Testis (tissue), 3 donors: Measurements from ENCODE around the gene B3GALNT2. TPM values are rescaled to one million over a fixed set of nuclear protein-coding genes. Genes with fewer than 3 reads are reported as not detected.

Experiments used
- DNase-seq: peaks from one replicate; pipeline ENCODE4 v3.0.0-alpha.2; 2019
- H3K27ac ChIP-seq, 2 donors: fragments of 200-600 bp; sonication (generic); one replicate each; pipeline ENCODE4 v1.5.1; 2019
- H3K27me3 ChIP-seq: fragments of 200-600 bp; sonication (generic); one replicate; pipeline ENCODE4 v1.5.1; 2019
- H3K36me3 ChIP-seq: fragments of 200-600 bp; sonication (generic); one replicate; pipeline ENCODE4 v1.5.1; 2017; ENCODE audit warnings: low read depth; ENCODE audit errors: missing control alignments
- H3K4me1 ChIP-seq: fragments of 200-600 bp; sonication (generic); one replicate; pipeline ENCODE4 v1.5.1; 2019
- H3K4me3 ChIP-seq, 2 donors: fragments of 200-600 bp; sonication (generic); one replicate each; pipeline ENCODE4 v1.5.1; 2017 to 2019
- H3K9me3 ChIP-seq: fragments of 200-600 bp; sonication (generic); one replicate; pipeline ENCODE4 v1.5.1; 2017
- POLR2A ChIP-seq: fragments of 450-650 bp; IDR thresholded peaks from one replicate; pipeline ENCODE4 v1.6.1; 2017; ENCODE audit warnings: antibody characterized with exemption, mild to moderate bottlenecking, moderate library complexity
- WGBS, 2 donors: methylation state at CpG; one replicate each; pipeline ENCODE4 v1.1.5; 2018; 5-methylcytosine and 5-hydroxymethylcytosine counted together
- intact Hi-C: fragments of 100-400 bp; cut with DNase I; formaldehyde crosslinking; loops from one replicate; pipeline ENCODE4 v1.15.1; 2023; ENCODE audit warnings: low total_unique reads
- polyA plus RNA-seq: library from polyadenylated mRNA; stranded (reverse); fragments of 350-450 nt; fragmentation: Illumina TruSeq; extraction: RNeasy Lipid Tissue Mini Kit (QIAGEN cat#74804); gene quantifications from one replicate; pipeline ENCODE4 v1.2.3, GENCODE V29; 2014; ENCODE audit warnings: low read depth, low replicate concordance; ENCODE audit not compliant: insufficient read depth
- total RNA-seq, 2 donors: library from RNA; depleted of rRNA; stranded (reverse); fragments of >200 nt; gene quantifications; one replicate each; pipeline ENCODE4 v1.2.3, GENCODE V29; 2016
- TF ChIP-seq, protein P1 (sequence below), 3 experiments: fragments of 450-650 bp in 2 of 3; fragments of 200-600 bp in 1 of 3; sonication (generic) in 1 of 3; IDR thresholded peaks; one replicate each; pipeline ENCODE4 v1.5.1; 2016 to 2019; ENCODE audit warnings: antibody characterized with exemption in 3 of 3, mild to moderate bottlenecking in 2 of 3, moderate library complexity in 1 of 3

The B3GALNT2 gene
- total and polyA plus RNA-seq, 3 donors from 2014 or later, result 18.3 to 62.5 (median 32.3) TPM

DNA sequence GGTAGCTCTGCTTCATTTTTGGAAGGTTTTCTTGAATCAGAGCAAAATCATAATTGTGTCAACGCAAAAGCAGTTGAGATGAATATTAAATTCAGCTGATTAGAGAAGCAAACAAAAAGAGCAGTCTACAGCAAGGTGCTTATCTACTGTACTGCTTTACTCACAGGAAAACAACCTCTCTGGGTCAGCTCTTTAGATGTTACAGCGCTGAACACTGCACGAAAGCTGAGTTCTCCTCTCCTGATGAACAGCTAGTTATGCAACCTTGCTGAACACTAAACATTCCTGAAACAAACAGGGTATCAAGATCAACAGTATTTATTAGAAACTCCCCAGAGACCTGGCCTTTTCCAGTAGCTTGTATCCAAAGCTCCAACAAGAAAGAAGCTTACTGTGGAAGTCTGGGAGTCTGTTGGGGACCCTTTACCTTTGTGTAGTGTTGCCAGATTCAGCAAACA lies 95.7 kb downstream of the B3GALNT2 start:
- H3K36me3 ChIP-seq, result no peaks in the 10 kb centered on the region
- no peak overlapping the region for H3K4me3 ChIP-seq
- no peak for DNase-seq
- WGBS, 2 donors, result 64 to 77% methylated on average over 3 of the region's 3 CpGs
- TF ChIP-seq, protein P1, sequence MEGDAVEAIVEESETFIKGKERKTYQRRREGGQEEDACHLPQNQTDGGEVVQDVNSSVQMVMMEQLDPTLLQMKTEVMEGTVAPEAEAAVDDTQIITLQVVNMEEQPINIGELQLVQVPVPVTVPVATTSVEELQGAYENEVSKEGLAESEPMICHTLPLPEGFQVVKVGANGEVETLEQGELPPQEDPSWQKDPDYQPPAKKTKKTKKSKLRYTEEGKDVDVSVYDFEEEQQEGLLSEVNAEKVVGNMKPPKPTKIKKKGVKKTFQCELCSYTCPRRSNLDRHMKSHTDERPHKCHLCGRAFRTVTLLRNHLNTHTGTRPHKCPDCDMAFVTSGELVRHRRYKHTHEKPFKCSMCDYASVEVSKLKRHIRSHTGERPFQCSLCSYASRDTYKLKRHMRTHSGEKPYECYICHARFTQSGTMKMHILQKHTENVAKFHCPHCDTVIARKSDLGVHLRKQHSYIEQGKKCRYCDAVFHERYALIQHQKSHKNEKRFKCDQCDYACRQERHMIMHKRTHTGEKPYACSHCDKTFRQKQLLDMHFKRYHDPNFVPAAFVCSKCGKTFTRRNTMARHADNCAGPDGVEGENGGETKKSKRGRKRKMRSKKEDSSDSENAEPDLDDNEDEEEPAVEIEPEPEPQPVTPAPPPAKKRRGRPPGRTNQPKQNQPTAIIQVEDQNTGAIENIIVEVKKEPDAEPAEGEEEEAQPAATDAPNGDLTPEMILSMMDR (IDR thresholded peaks at IDR 0.05), result no peak
- TF ChIP-seq POLR2A, result no peak
- H3K4me1 ChIP-seq, result peaks cover 8% of the 10 kb centered on the region
- no peak overlapping the region for H3K27ac ChIP-seq
- no peaks in the 10 kb centered on the region for H3K9me3 ChIP-seq
- intact Hi-C loops, result no loop called here
- no peaks in the 10 kb centered on the region for H3K27me3 ChIP-seq

DNA sequence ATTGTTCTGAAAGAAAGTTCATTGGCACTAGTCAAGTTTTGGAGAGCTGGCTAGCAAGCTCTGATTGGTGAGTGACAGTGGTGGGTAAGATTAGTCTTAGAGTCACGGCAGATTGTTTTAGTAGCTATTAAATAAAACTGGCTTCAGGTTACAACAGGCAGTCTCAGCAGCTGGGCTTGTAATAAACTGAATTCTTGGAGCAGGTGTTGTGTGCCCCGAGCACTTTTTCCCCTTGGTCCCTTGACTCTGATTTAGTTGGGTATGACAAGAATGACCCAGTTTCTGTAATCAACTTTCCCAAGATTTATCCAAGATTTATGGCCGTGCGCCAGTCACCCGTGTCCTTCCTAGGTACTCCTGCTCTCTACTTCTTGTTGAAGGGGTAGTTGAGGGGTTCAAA lies 96.8 kb downstream of the B3GALNT2 start:
- Histone ChIP-seq H3K27ac (no peak overlapping the region), H3K4me3 (no peak overlapping the region), H3K4me1 (peaks cover 8% of the 10 kb centered on the region), H3K36me3 (no peaks in the 10 kb centered on the region), H3K9me3 (no peaks in the 10 kb centered on the region), H3K27me3 (no peaks in the 10 kb centered on the region)
- no peak for DNase-seq
- intact Hi-C loops, result no loop called here
- 83 to 87% methylated on average over 5 of the region's 5 CpGs for WGBS, 2 donors
- TF ChIP-seq POLR2A, result no peak
- TF ChIP-seq, protein P1 (IDR thresholded peaks at IDR 0.05), result no peak

DNA sequence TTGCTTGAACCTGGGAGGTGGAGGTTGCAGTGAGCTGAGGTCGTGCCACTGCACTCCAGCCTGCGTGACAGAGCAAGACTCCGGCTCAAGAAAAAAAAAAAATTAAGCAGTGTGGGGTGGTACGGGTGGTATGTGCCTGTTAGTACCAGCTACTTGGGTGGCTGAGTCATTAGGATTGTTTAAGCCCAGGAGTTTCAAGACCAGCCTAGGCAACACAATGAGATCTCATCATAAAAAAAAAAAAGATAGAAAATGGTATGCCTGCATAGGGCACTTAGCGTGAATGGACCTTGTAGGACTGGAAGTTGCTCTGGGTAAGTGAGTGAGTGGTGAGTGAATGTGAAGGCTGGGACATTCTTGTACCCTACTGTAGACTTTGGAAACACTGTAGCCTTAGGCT lies 100.1 kb downstream of the B3GALNT2 start:
- WGBS, 2 donors, result 91 to 96% methylated on average over 5 of the region's 5 CpGs
- Histone ChIP-seq H3K4me3 (no peak overlapping the region), H3K4me1 (peaks cover 8% of the 10 kb centered on the region), H3K27me3 (no peaks in the 10 kb centered on the region), H3K27ac (no peak overlapping the region), H3K9me3 (no peaks in the 10 kb centered on the region), H3K36me3 (no peaks in the 10 kb centered on the region)
- no peak for TF ChIP-seq POLR2A
- TF ChIP-seq, protein P1 (IDR thresholded peaks at IDR 0.05), result no peak
- DNase-seq, result no peak
- intact Hi-C loops, result no loop called here

DNA sequence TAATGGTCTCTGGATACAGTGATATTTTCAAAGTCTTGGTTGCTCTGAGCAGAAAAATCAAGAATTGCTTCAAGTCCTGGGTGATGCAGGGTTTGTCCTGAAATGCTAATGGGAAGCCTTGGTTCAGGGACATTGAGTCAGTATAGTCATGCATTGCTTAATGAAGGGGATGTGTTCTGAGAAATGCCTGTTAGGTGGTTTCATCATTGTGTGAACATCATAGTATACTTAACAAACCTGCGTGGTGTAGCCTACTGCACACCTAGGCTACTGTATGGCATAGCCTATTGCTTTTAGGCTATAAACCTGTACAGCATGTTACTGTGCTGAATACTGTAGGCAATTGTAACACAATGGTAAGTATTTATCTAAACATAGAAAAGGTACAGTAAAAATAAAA lies 100.7 kb downstream of the B3GALNT2 start:
- TF ChIP-seq, protein P1 (IDR thresholded peaks at IDR 0.05), result no peak
- no peak for TF ChIP-seq POLR2A
- Histone ChIP-seq H3K4me3 (no peak overlapping the region), H3K36me3 (no peaks in the 10 kb centered on the region), H3K27me3 (no peaks in the 10 kb centered on the region), H3K4me1 (peaks cover 2% of the 10 kb centered on the region), H3K27ac (no peak overlapping the region), H3K9me3 (no peaks in the 10 kb centered on the region)
- no peak for DNase-seq
- 92 to 95% methylated on average over 1 of the region's 1 CpG for WGBS, 2 donors
- intact Hi-C loops, result no loop called here

DNA sequence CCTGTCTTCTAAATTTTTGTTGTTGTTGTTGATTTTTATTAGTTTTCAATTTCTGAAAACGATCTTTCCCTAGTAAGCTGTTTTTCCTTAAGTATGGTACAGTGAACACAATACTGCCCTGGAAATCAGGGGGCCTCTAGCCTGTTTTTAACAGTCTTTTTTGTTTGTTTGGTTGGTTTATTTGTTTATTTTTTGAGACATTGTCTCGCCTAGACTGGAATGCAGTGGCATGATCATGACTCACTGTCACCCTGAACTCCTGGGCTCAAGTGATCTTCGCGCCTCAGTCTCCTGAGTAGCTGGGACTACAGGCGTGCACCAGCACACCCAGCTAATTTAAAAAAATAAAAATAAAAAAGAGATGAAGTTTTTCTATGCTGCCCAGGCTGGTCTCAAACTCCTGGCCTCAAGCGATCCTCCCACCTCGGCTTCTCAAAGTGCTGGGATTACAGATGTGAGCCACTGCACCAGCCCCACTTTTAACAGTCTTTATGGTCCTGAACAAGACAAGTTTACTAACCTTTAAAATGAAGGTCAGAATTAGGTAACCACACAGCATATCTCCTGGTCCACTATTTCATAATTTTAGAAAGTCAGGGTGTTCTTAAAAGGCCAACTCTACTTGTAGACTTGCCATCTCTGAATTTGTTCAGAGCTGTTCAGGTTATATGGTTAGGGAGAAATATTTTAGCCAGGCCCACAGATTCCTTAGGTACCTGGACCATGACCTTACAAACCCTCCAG lies 101.6 kb downstream of the B3GALNT2 start:
- H3K9me3 ChIP-seq, result no peaks in the 10 kb centered on the region
- H3K36me3 ChIP-seq, result no peaks in the 10 kb centered on the region
- intact Hi-C loops, result no loop called here
- no peak for DNase-seq
- 94 to 95% methylated on average over 7 of the region's 7 CpGs for WGBS, 2 donors
- H3K27me3 ChIP-seq, result no peaks in the 10 kb centered on the region
- H3K4me1 ChIP-seq, result no peaks in the 10 kb centered on the region
- TF ChIP-seq, protein P1 (IDR thresholded peaks at IDR 0.05), result no peak
- TF ChIP-seq POLR2A, result no peak
- no peak overlapping the region for H3K27ac ChIP-seq
- H3K4me3 ChIP-seq, result no peak overlapping the region
